Hepatocyte (in vitro differentiated cells): Measurements from ENCODE around the gene MOG.

ENCODE experiments used
- CTCF ChIP-seq: fragments of 200-600 bp; sonication (generic); IDR thresholded peaks from 2 replicates; pipeline ENCODE4 v1.5.1; 2016; ENCODE audit warnings: antibody characterized with exemption, mild to moderate bottlenecking; ENCODE audit not compliant: poor library complexity
- EZH2 ChIP-seq: fragments of 200-600 bp; sonication (generic); IDR thresholded peaks from 2 replicates; pipeline ENCODE4 v1.6.1; 2016; ENCODE audit warnings: antibody characterized with exemption, mild to moderate bottlenecking, borderline replicate concordance

- no peak for TF ChIP-seq CTCF
- TF ChIP-seq EZH2: no peak
These were observed 53.5 kb downstream of the MOG start for GRCh38 chr6:29710281-29710941.
